GM12873 (cell line): ENCODE results near the gene CAMSAP3.

Source experiments
- TF ChIP-seq, protein P1 (sequence below): IDR thresholded peaks from 2 replicates; pipeline ENCODE4 v1.5.1; 2012; ENCODE audit warnings: low read depth, mild to moderate bottlenecking, moderate library complexity, low read length, control low read depth; ENCODE audit not compliant: insufficient read depth; ENCODE audit errors: missing control alignments

Gene CAMSAP3

DNA sequence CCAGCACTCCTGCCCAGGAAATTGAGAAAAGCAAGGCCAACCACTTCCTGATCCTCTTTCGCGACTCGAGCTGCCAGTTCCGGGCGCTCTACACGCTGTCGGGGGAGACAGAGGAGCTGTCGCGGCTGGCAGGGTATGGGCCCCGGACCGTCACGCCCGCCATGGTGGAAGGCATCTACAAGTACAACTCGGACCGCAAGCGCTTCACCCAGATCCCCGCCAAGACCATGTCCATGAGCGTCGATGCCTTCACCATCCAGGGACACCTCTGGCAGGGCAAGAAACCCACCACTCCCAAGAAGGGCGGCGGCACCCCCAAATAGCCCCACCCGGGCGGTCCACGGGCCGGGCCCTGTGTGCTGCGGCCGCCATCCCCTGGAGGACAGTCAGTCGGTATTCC lies 22.1 kb downstream of the CAMSAP3 start:
- TF ChIP-seq, protein P1, sequence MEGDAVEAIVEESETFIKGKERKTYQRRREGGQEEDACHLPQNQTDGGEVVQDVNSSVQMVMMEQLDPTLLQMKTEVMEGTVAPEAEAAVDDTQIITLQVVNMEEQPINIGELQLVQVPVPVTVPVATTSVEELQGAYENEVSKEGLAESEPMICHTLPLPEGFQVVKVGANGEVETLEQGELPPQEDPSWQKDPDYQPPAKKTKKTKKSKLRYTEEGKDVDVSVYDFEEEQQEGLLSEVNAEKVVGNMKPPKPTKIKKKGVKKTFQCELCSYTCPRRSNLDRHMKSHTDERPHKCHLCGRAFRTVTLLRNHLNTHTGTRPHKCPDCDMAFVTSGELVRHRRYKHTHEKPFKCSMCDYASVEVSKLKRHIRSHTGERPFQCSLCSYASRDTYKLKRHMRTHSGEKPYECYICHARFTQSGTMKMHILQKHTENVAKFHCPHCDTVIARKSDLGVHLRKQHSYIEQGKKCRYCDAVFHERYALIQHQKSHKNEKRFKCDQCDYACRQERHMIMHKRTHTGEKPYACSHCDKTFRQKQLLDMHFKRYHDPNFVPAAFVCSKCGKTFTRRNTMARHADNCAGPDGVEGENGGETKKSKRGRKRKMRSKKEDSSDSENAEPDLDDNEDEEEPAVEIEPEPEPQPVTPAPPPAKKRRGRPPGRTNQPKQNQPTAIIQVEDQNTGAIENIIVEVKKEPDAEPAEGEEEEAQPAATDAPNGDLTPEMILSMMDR, result no peak

DNA sequence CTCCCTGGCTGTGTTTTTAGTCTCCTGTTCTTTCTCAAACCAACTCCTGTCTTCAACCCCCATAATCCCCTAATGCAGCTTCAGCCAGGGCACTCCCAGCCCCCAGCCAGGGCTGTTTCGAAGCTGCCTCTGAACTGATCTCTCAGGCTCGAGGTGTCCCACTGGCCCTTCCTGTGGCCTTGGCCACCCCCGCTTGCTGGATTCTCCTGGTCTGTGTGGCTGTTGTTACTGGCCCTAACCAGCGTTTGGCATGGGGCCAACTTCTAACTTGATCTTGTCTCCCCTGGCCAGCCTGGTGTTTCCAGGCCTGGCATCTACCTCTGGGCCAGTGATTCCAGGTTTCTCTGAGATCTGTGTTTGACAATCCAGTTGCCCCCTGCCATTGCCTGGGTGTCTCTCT lies 22.7 kb downstream of the CAMSAP3 start:
- TF ChIP-seq, protein P1, result no peak

DNA sequence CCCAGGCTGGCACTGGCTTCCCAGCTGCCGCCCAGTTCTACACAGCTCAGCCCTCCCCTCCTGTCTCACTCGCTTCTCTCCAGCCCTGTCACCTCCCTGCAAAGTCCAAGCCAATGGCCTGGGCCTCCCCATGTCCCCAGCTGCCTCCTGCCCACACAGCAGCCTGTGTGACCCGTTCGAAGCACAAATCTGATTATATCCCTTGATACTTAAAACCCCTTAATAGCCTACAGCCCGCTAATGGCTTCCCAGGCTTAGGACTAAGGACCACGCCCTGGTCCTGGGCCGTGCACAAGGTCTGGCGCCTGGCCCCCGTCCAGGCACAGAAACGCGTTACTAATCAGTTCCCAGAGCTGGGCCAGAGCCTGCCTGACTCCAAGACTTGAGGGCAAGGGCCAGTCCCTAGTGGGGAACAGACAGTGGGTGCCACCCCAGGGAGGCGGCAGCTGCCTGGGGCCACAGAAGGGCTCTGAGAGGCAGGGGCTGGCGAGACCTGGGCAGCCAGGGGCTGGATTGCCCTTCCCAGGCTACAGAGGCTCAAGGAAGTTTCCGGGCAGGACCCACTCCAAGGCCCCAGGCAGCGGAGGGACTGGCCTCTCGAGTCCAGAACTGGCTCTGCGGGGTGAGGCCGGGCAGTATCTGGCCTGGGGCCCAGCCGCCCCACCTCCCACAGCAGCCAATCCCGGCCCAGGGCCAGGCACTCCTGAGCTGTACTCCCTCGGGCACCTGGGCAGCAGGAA lies 23.3 kb downstream of the CAMSAP3 start:
- TF ChIP-seq, protein P1, result no peak

DNA sequence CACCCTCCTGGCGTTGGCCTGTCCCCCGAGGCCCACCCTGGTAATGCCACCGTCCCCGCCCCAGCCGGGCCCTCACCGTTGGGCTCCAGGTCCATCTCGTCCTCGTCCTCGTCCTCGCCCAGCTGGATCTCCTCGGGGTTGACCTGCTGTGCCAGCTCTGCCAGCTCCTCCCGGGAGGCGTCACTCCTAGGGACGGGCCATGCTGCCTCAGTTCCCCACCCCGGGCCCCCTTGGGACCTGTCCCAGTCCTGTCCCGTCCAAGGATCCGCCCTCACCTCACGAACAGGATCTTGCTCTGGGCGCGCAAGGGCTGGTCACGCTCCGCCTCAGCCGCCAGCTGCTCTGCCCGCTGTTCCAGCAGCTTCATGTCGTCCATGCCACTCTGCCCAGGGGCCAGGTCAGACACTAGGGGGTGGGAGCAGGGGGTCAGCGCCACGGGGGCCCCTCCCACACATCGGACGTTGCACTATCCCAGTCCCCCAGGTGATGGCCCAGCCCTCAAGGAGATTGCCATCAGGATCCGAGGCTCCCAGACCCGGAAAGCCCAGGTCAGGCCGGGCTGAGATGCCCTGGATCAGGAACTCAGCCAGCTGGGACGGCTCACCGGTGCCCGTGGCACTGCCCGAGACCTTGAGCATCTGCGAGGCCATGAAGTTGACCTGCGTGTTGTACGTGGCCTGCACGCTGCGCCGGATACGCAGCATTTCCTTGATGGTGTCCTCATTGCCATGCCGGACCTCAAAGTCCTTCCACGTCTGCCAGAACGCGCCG lies 24.2 kb downstream of the CAMSAP3 start:
- TF ChIP-seq, protein P1, result no peak

DNA sequence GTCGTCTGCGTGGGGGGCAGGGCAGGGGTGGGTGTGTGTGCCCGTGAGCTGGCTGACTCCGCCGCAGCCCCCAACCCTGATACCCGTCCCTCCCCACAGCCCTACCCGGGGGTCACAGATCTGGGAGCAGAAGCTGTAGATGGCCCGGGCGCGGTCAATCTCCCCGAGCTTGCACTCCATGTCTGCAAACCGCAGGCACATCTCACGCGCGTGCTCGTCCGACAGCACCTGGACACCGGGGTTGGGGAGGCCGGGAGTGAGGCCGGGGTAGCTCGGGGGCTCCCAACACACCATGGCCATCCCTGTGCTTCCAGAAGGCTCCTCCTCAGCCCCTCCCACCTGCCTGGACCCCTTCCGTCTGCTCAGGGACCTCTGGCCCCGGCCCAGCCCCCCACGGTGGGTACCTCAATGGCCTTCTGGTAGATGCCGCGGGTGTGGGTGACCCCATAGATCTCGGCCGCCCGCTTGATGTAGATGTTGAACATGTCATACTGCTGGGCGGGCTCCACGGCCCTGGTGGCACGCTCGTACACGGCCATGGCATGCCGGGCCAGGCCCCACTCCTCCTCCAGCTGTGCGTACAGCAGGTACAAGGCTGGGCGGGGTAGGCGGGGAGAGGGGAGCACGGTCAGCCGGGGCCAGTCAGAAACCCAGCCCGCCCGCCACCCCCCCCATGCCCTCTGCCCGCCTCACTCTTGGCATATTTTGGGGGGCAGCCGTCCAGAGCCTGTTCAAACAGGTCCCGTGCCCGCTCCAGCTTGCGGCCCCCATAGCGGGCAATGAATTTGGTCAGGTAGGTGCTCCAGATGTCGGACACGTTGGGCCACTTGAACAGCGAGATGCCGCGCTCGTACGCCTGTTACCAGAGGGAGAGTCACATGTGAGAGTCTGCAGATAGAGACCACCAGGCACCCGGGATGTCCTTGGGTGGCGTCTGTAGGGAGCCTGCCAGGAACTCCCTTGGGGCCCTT lies 25.1 kb downstream of the CAMSAP3 start:
- TF ChIP-seq, protein P1, result no peak

DNA sequence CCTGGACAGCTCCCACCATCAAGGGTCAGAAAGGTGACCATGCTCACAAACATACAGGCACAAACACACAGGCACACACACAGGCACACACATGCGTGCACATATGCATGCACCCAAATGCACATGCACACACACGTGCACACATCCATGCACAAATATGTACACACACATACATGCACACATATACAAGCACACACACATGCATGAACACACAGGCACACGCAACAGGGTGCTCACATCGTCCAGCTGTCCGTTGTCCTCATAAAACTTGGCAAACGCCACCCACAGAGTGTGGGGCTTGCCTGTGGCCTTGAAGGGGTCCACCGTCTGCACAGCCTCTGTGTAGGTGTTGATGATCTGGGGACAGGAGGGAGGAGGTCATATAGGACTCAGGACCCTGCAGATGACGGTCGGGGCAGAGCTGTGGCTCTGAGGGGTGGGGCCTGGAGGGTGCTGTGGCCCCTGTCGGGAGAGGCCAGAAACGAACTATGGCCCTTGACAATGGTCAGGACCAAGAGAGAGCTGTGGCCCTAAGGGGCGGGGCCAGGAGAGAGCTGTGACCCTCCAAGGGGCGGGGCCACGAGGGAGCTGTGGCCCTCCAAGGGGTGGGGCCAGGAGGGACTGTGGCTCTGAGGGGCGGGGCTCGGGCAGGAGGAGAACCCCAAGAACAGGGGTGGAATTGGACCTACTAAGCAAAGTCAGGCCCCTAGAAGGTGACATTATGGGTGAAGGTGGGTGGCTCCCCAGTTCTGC lies 27.4 kb downstream of the CAMSAP3 start:
- TF ChIP-seq, protein P1, result no peak
